H1 (cell line): ENCODE results near the gene STEAP2. TPM values are rescaled to one million over a fixed set of nuclear protein-coding genes. Genes with fewer than 3 reads are reported as not detected.

Source experiments
- CTCF ChIA-PET: fragments of 300-600 bp; sonication (Branson Sonifier 250); formaldehyde crosslinking; loops from one replicate; lab custom pipeline; 2021; ENCODE audit not compliant: partially characterized antibody; lab: Charles Lee
- POLR2A ChIA-PET: fragments of 300-600 bp; sonication (Branson Sonifier 250); formaldehyde crosslinking; loops from one replicate; lab custom pipeline; 2021; ENCODE audit warnings: inconsistent platforms; ENCODE audit not compliant: partially characterized antibody; lab: Charles Lee
- DNase-seq, 2 experiments: peaks; one replicate each; pipeline versions ENCODE4 v3.0.0 to v3.0.0-alpha.2; 2010 to 2022; ENCODE audit warnings: low spot score in 2 of 2, low read depth in 1 of 2, mixed read lengths in 1 of 2
- FAIRE-seq: peaks from 2 replicates; lab custom pipeline; 2011; peaks lifted over from hg19 to GRCh38; lab: Jason Lieb, UNC
- H2AFZ ChIP-seq: 2 replicates; pipeline ENCODE4 v1.8.1; 2012; ENCODE audit warnings: low read length, inconsistent platforms
- H2AK5ac ChIP-seq: 2 replicates; pipeline ENCODE4 v1.6.1; 2013; ENCODE audit warnings: low read depth, low read length
- H2BK120ac ChIP-seq: replicated peaks from 2 replicates; pipeline ENCODE3; 2013; ENCODE audit warnings: low read depth, low read length, inconsistent platforms
- H2BK12ac ChIP-seq: 2 replicates; pipeline ENCODE4 v1.6.1; 2013; ENCODE audit warnings: low read depth, low read length
- H2BK15ac ChIP-seq: 2 replicates; pipeline ENCODE4 v1.6.1; 2013; ENCODE audit warnings: low read length
- H2BK20ac ChIP-seq: 2 replicates; pipeline ENCODE4 v1.6.1; 2013; ENCODE audit warnings: low read length
- H2BK5ac ChIP-seq: 2 replicates; pipeline ENCODE4 v1.6.1; 2013; ENCODE audit warnings: low read depth, low read length
- H3K14ac ChIP-seq: 2 replicates; pipeline ENCODE4 v1.6.1; 2013; ENCODE audit warnings: inconsistent platforms; ENCODE audit not compliant: insufficient read length
- H3K18ac ChIP-seq: 2 replicates; pipeline ENCODE4 v1.6.1; 2013; ENCODE audit warnings: low read length; ENCODE audit errors: extremely low read depth
- H3K23ac ChIP-seq: 2 replicates; pipeline ENCODE4 v1.6.1; 2013; ENCODE audit warnings: inconsistent platforms; ENCODE audit not compliant: insufficient read length
- H3K23me2 ChIP-seq: 2 replicates; pipeline ENCODE4 v1.6.1; 2013; ENCODE audit warnings: low read depth, low read length
- H3K27ac ChIP-seq: 2 replicates; pipeline ENCODE4 v1.6.1; 2011; ENCODE audit warnings: low read depth, low read length, inconsistent platforms
- H3K27me3 ChIP-seq, 4 experiments: replicated peaks in 1 of 4; 1 replicate in 1 of 4; 2 replicates in 3 of 4; pipeline versions ENCODE4 v1.6.1 to v1.8.1; 2011 to 2013; ENCODE audit warnings: low read length in 3 of 4, mild to moderate bottlenecking in 3 of 4, inconsistent platforms in 2 of 4, mixed read lengths in 2 of 4, moderate library complexity in 1 of 4; ENCODE audit not compliant: control insufficient read depth in 3 of 4, insufficient read depth in 3 of 4; ENCODE audit errors: extremely low read depth in 1 of 4
- H3K36me3 ChIP-seq, 4 experiments: 2 replicates each; pipeline versions ENCODE4 v1.6.1 to v1.8.1; 2011 to 2013; ENCODE audit warnings: mild to moderate bottlenecking in 4 of 4, low read length in 3 of 4, moderate library complexity in 2 of 4, control low read depth in 1 of 4, inconsistent platforms in 1 of 4; ENCODE audit not compliant: insufficient read depth in 4 of 4, control insufficient read depth in 2 of 4
- H3K4ac ChIP-seq: replicated peaks from 2 replicates; pipeline ENCODE3; 2013; ENCODE audit warnings: low read length, low read depth, mixed read lengths, inconsistent platforms; ENCODE audit not compliant: insufficient read length
- H3K4me1 ChIP-seq, 4 experiments: replicated peaks in 1 of 4; 1 replicate in 1 of 4; 2 replicates in 3 of 4; pipeline versions ENCODE4 v1.6.1 to v1.8.1; 2011 to 2013; ENCODE audit warnings: low read length in 3 of 4, inconsistent platforms in 2 of 4, mixed read lengths in 1 of 4; ENCODE audit not compliant: insufficient read depth in 4 of 4, control insufficient read depth in 3 of 4
- H3K4me2 ChIP-seq, 2 experiments: 2 replicates each; pipeline versions ENCODE4 v1.6.1 to v1.8.1; 2011 to 2013; ENCODE audit warnings: low read depth in 2 of 2, low read length in 2 of 2, control low read depth in 1 of 2, inconsistent platforms in 1 of 2, mild to moderate bottlenecking in 1 of 2; ENCODE audit not compliant: insufficient read depth in 1 of 2
- H3K4me3 ChIP-seq, 4 experiments: fragments of 200-600, 300-600 bp in 1 of 4; sonication (generic), shearing (Covaris generic), sonication (Bioruptor Twin) in 1 of 4; 2 replicates each; pipeline versions ENCODE4 v1.5.1 to v1.8.1; 2011 to 2016; ENCODE audit warnings: low read length in 4 of 4, low read depth in 3 of 4, control low read depth in 2 of 4, inconsistent platforms in 2 of 4, mild to moderate bottlenecking in 2 of 4, mixed read lengths in 1 of 4, moderate library complexity in 1 of 4; ENCODE audit not compliant: insufficient read depth in 2 of 4; ENCODE audit errors: extremely low read depth in 1 of 4
- H3K56ac ChIP-seq: replicated peaks from 2 replicates; pipeline ENCODE3; 2013; ENCODE audit warnings: low read depth, mild to moderate bottlenecking, mixed read lengths, low read length, inconsistent platforms; ENCODE audit not compliant: insufficient read length
- H3K79me1 ChIP-seq: 2 replicates; pipeline ENCODE4 v1.6.1; 2013; ENCODE audit warnings: low read depth, low read length, control low read depth
- H3K79me2 ChIP-seq, 2 experiments: 2 replicates each; pipeline versions ENCODE4 v1.6.1 to v1.8.1; 2012 to 2013; ENCODE audit warnings: low read length in 2 of 2, mild to moderate bottlenecking in 2 of 2, inconsistent platforms in 1 of 2; ENCODE audit not compliant: insufficient read depth in 2 of 2, control insufficient read depth in 1 of 2
- H3K9ac ChIP-seq, 4 experiments: replicated peaks in 1 of 4; 1 replicate in 1 of 4; 2 replicates in 3 of 4; pipeline versions ENCODE4 v1.6.1 to v1.8.1; 2011 to 2013; ENCODE audit warnings: low read depth in 3 of 4, low read length in 3 of 4, control low read depth in 2 of 4, mild to moderate bottlenecking in 2 of 4, moderate library complexity in 2 of 4, inconsistent platforms in 1 of 4; ENCODE audit errors: extremely low read depth in 1 of 4
- H3K9me3 ChIP-seq, 2 experiments: 2 replicates each; pipeline versions ENCODE4 v1.6.1 to v1.8.1; 2012 to 2013; ENCODE audit warnings: mild to moderate bottlenecking in 2 of 2, moderate library complexity in 2 of 2, control low read depth in 1 of 2, inconsistent platforms in 1 of 2, low read depth in 1 of 2, low read length in 1 of 2, mixed read lengths in 1 of 2; ENCODE audit not compliant: insufficient read depth in 2 of 2
- H4K20me1 ChIP-seq, 2 experiments: replicated peaks in 1 of 2; 2 replicates each; pipeline versions ENCODE3 to v1.8.1; 2011 to 2013; ENCODE audit warnings: inconsistent platforms in 2 of 2, low read length in 2 of 2, mild to moderate bottlenecking in 1 of 2; ENCODE audit not compliant: insufficient read depth in 2 of 2, control insufficient read depth in 1 of 2
- H4K5ac ChIP-seq: 2 replicates; pipeline ENCODE4 v1.6.1; 2013; ENCODE audit warnings: low read length, low read depth, mixed read lengths, inconsistent platforms; ENCODE audit not compliant: insufficient read length
- H4K8ac ChIP-seq: 2 replicates; pipeline ENCODE4 v1.8.0; 2013; ENCODE audit warnings: mild to moderate bottlenecking, moderate library complexity, low read length, inconsistent platforms; ENCODE audit not compliant: insufficient read depth; ENCODE audit errors: extremely low read depth
- H4K91ac ChIP-seq: replicated peaks from 2 replicates; pipeline ENCODE3; 2013; ENCODE audit warnings: low read length, mixed read lengths, inconsistent platforms; ENCODE audit not compliant: insufficient read length
- CBX5 ChIP-seq: fragments of 300-800, 300-1000 bp; sonication (generic); IDR thresholded peaks from 2 replicates; pipeline ENCODE4 v1.7.1; 2016; ENCODE audit warnings: antibody characterized with exemption, low read length, low read depth
- CBX8 ChIP-seq: fragments of 300-800, 300-1000 bp; sonication (generic); IDR thresholded peaks from 2 replicates; pipeline ENCODE4 v1.7.1; 2016; ENCODE audit warnings: low read depth, low read length, borderline replicate concordance
- CTBP2 ChIP-seq: IDR thresholded peaks from 2 replicates; pipeline ENCODE4 v1.7.0; 2011; ENCODE audit warnings: borderline replicate concordance, mild to moderate bottlenecking, moderate library complexity, mixed read lengths, low read length; ENCODE audit not compliant: insufficient read depth, insufficient read length
- GTF2F1 ChIP-seq: IDR thresholded peaks from 2 replicates; pipeline ENCODE4 v1.6.1; 2012; ENCODE audit warnings: low read depth, low read length, improper control_type of control experiment, borderline replicate concordance
- HDAC2 ChIP-seq, 2 experiments: fragments of 300-600 bp in 1 of 2; sonication (generic) in 1 of 2; IDR thresholded peaks; 2 replicates each; pipeline ENCODE4 v1.6.1; 2011 to 2012; ENCODE audit warnings: low read depth in 2 of 2, low read length in 2 of 2, mild to moderate bottlenecking in 2 of 2, moderate library complexity in 2 of 2, borderline replicate concordance in 1 of 2, inconsistent platforms in 1 of 2
- KDM4A ChIP-seq: IDR thresholded peaks from one replicate; pipeline ENCODE4 v1.7.1; 2012; ENCODE audit warnings: low read depth, mild to moderate bottlenecking, moderate library complexity, low read length, inconsistent platforms; ENCODE audit not compliant: severe bottlenecking
- MAFK ChIP-seq: IDR thresholded peaks from 2 replicates; pipeline ENCODE4 v1.6.1; 2012; ENCODE audit warnings: low read depth, mild to moderate bottlenecking, improper control_type of control experiment, low read length
- RAD21 ChIP-seq, 2 experiments: IDR thresholded peaks in 1 of 2; conservative IDR thresholded peaks in 1 of 2; 2 replicates each; pipeline ENCODE4 v1.6.1; 2011; ENCODE audit warnings: low read depth in 2 of 2, low read length in 2 of 2, improper control_type of control experiment in 1 of 2, inconsistent platforms in 1 of 2, mild to moderate bottlenecking in 1 of 2, moderate library complexity in 1 of 2
- RNF2 ChIP-seq: fragments of 200-900, 300-1000 bp; sonication (generic); IDR thresholded peaks from 2 replicates; pipeline ENCODE4 v1.7.1; 2016; ENCODE audit warnings: borderline replicate concordance, low read depth, mild to moderate bottlenecking, antibody characterized with exemption, low read length; ENCODE audit not compliant: poor library complexity, severe bottlenecking; ENCODE audit errors: missing control alignments
- WGBS, 2 experiments: shearing (Covaris generic) in 1 of 2; methylation state at CpG; one replicate each; pipeline versions ENCODE4 v1.1.6 to v1.1.7; 2013 to 2015; ENCODE audit warnings: low lambda C conversion rate in 2 of 2, mixed read lengths in 2 of 2, inconsistent platforms in 1 of 2, low coverage in 1 of 2, missing lambda C conversion rate in 1 of 2; ENCODE audit not compliant: insufficient replicate concordance in 2 of 2, insufficient coverage in 1 of 2, insufficient read length in 1 of 2; ENCODE audit errors: extremely low coverage in 1 of 2, missing lambda C conversion rate in 1 of 2; 5-methylcytosine and 5-hydroxymethylcytosine counted together
- polyA plus RNA-seq, 7 experiments: library from polyadenylated mRNA; depleted of rRNA in 3 of 7; stranded (reverse) in 5 of 7; unstranded in 2 of 7; fragments of >200 nt in 5 of 7; fragments of 200-250 nt in 2 of 7; gene quantifications; 1 replicate in 5 of 7; 2 replicates in 1 of 7; 4 replicates in 1 of 7; pipeline versions ENCODE4 v1.2.1 to v1.2.3, GENCODE V29; 2011 to 2013; ENCODE audit warnings: missing spikeins in 2 of 7, mixed read lengths in 2 of 7
- total RNA-seq: library from RNA; stranded (reverse); fragmentation: NEBNext Ultra II Directional; extraction: Animal tissue kit (Norgen Biotek cat#: 25700); gene quantifications from 2 replicates; pipeline ENCODE4 v1.2.1, GENCODE V29; 2021
- TF ChIP-seq, protein P1 (sequence below): IDR thresholded peaks from 2 replicates; pipeline ENCODE4 v1.6.1; 2012; ENCODE audit warnings: low read length, inconsistent platforms

STEAP2 gene
- total and polyA plus RNA-seq, 2 of the 8 experiments (the other 6 are each of a cell fraction or from before 2014, with no cell fraction given): 13.4 to 18.4 TPM

DNA sequence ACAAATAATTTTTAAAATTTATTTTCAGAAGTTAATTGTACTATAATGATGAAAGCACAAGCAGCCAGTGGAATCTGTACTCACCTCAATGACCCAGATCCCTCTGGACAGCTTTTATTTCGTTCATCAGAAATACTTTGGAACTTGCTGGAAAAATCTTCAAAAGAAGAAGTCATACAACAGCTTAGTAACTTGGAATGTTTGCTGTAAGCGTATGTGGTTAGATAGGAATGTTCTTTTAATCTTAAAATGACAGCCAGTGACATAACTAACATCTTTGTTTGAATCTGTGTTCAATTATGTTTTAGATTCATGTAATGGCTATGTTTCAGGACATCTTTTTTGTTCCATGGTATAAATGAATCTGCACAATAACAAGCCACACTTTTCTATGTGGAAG, 60.2 kb downstream of the STEAP2 start:
- WGBS, 2 experiments: 85% methylated on average over 2 of the region's 2 CpGs; no CpG with 5 or more reads in 1 of the 2 experiments

More for the DNA sequence above, 60.2 kb downstream of the STEAP2 start:
- H2AFZ ChIP-seq: no peak overlapping the region
- no peaks in the 10 kb centered on the region for H3K79me1 ChIP-seq
- no peak overlapping the region for H3K4ac ChIP-seq
- FAIRE-seq (no peak), DNase-seq (no peak)
- no peak overlapping the region for H3K27ac ChIP-seq
- H4K8ac ChIP-seq: no peak overlapping the region
- no peaks in the 10 kb centered on the region for H3K27me3 ChIP-seq
- H2BK5ac ChIP-seq: no peak overlapping the region
- H2AK5ac ChIP-seq: no peak overlapping the region
- no peak overlapping the region for H3K4me3 ChIP-seq
- POLR2A ChIA-PET: interaction anchor here (0.6 kb wide), 1 partner anchor 168 kb away, joined by 3 read pairs; no protein-coding TSS in a partner anchor
- H3K14ac ChIP-seq: no peak overlapping the region
- no peak overlapping the region for H3K23ac ChIP-seq
- no peak overlapping the region for H3K56ac ChIP-seq
- H4K91ac ChIP-seq: no peak overlapping the region
- no peaks in the 10 kb centered on the region for H3K9me3 ChIP-seq
- no peaks in the 10 kb centered on the region for H3K36me3 ChIP-seq
- TF ChIP-seq CTBP2 (no peak), HDAC2 (IDR thresholded peaks at IDR 0.05; ENCODE audit: borderline replicate concordance in 1 of 2, low read depth in 2 of 2, low read length in 2 of 2) (no peak), KDM4A (no peak), CBX8 (no peak), RNF2 (no peak), CBX5 (no peak), RAD21 (IDR thresholded peaks at IDR 0.05 in 1 of 2, conservative IDR thresholded peaks at IDR 0.05 in 1 of 2; ENCODE audit: low read depth in 2 of 2, low read length in 2 of 2) (no peak), GTF2F1 (no peak), MAFK (no peak)
- TF ChIP-seq, protein P1, sequence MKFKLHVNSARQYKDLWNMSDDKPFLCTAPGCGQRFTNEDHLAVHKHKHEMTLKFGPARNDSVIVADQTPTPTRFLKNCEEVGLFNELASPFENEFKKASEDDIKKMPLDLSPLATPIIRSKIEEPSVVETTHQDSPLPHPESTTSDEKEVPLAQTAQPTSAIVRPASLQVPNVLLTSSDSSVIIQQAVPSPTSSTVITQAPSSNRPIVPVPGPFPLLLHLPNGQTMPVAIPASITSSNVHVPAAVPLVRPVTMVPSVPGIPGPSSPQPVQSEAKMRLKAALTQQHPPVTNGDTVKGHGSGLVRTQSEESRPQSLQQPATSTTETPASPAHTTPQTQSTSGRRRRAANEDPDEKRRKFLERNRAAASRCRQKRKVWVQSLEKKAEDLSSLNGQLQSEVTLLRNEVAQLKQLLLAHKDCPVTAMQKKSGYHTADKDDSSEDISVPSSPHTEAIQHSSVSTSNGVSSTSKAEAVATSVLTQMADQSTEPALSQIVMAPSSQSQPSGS: no peak
- H3K9ac ChIP-seq: no peak overlapping the region
- no peak overlapping the region for H2BK120ac ChIP-seq
- H4K5ac ChIP-seq: no peak overlapping the region
- no peaks in the 10 kb centered on the region for H3K4me1 ChIP-seq
- CTCF ChIA-PET: interaction anchor here (0.6 kb wide), 1 partner anchor 515 kb away, joined by 3 read pairs; no protein-coding TSS in a partner anchor
- H3K4me2 ChIP-seq: no peak overlapping the region
- no peak overlapping the region for H2BK15ac ChIP-seq
- H3K79me2 ChIP-seq: no peaks in the 10 kb centered on the region
- no peak overlapping the region for H3K18ac ChIP-seq
- no peak overlapping the region for H2BK12ac ChIP-seq
- H3K23me2 ChIP-seq: no peaks in the 10 kb centered on the region
- H4K20me1 ChIP-seq: no peaks in the 10 kb centered on the region
- no peak overlapping the region for H2BK20ac ChIP-seq
